Fibroblast of lung (primary cell): ENCODE data around the gene ATG5. TPM values are rescaled to one million over a fixed set of nuclear protein-coding genes. Genes with fewer than 3 reads are reported as not detected.

ENCODE experiments used
- DNase-seq, 2 donors: peaks; one replicate each; pipeline versions ENCODE4 v3.0.0 to v3.0.0-alpha.2; 2010; ENCODE audit warnings: low read depth in 2 of 2
- H2AFZ ChIP-seq: 2 replicates; pipeline ENCODE4 v1.5.1; 2012; ENCODE audit warnings: low read length, control low read depth, inconsistent platforms
- H3K27ac ChIP-seq: 2 replicates; pipeline ENCODE4 v1.5.1; 2011; ENCODE audit warnings: low read length, control low read depth; ENCODE audit not compliant: insufficient read depth
- H3K27me3 ChIP-seq: 2 replicates; pipeline ENCODE4 v1.5.1; 2011; ENCODE audit warnings: mild to moderate bottlenecking, low read length; ENCODE audit not compliant: control insufficient read depth, insufficient read depth
- H3K36me3 ChIP-seq: 2 replicates; pipeline ENCODE4 v1.5.1; 2011; ENCODE audit warnings: low read length; ENCODE audit not compliant: control insufficient read depth, insufficient read depth
- H3K4me1 ChIP-seq: 2 replicates; pipeline ENCODE4 v1.5.1; 2011; ENCODE audit warnings: low read length; ENCODE audit not compliant: control insufficient read depth, insufficient read depth; ENCODE audit errors: extremely low read depth
- H3K4me2 ChIP-seq: 2 replicates; pipeline ENCODE4 v1.5.1; 2011; ENCODE audit warnings: low read length, control low read depth; ENCODE audit not compliant: insufficient read depth; ENCODE audit errors: extremely low read depth
- H3K4me3 ChIP-seq, 4 experiments: fragments of 200-600 bp in 1 of 4; sonication (generic) in 1 of 4; replicated peaks in 1 of 4; 2 replicates each; pipeline ENCODE4 v1.5.1; 2011 to 2016; ENCODE audit warnings: low read length in 4 of 4, low read depth in 3 of 4, mild to moderate bottlenecking in 3 of 4, control low read depth in 2 of 4, inconsistent platforms in 1 of 4, mixed read lengths in 1 of 4; ENCODE audit not compliant: insufficient read depth in 1 of 4; ENCODE audit errors: control extremely low read depth in 1 of 4
- H3K79me2 ChIP-seq: 2 replicates; pipeline ENCODE4 v1.5.1; 2012; ENCODE audit warnings: mild to moderate bottlenecking, low read length, inconsistent platforms; ENCODE audit not compliant: control insufficient read depth, insufficient read depth
- H3K9ac ChIP-seq: 2 replicates; pipeline ENCODE4 v1.5.1; 2011; ENCODE audit warnings: mild to moderate bottlenecking, low read length, control low read depth; ENCODE audit not compliant: insufficient read depth
- H3K9me3 ChIP-seq: 2 replicates; pipeline ENCODE4 v1.5.1; 2012; ENCODE audit warnings: low read depth, low read length; ENCODE audit not compliant: control insufficient read depth, insufficient read depth
- H4K20me1 ChIP-seq: 2 replicates; pipeline ENCODE4 v1.5.1; 2011; ENCODE audit warnings: low read length; ENCODE audit not compliant: control insufficient read depth, insufficient read depth; ENCODE audit errors: extremely low read depth
- CTCF ChIP-seq, 2 donors: IDR thresholded peaks in 1 of 2; conservative IDR thresholded peaks in 1 of 2; 1 replicate in 1 of 2; 2 replicates in 1 of 2; pipeline ENCODE4 v1.5.1; 2011 to 2012; ENCODE audit warnings: low read length in 2 of 2, control low read depth in 1 of 2, inconsistent platforms in 1 of 2, low read depth in 1 of 2, mild to moderate bottlenecking in 1 of 2
- EZH2 ChIP-seq: IDR thresholded peaks from 2 replicates; pipeline ENCODE4 v1.5.1; 2012; ENCODE audit warnings: low read length, control low read depth, mild to moderate bottlenecking; ENCODE audit errors: missing control alignments
- polyA plus RNA-seq, 2 donors: library from polyadenylated mRNA; depleted of rRNA in 1 of 2; stranded (reverse) in 1 of 2; unstranded in 1 of 2; fragments of >200 nt; gene quantifications; 2 replicates each; pipeline ENCODE4 v1.2.1, GENCODE V29; 2011 to 2012; ENCODE audit warnings: missing spikeins in 1 of 2
- total RNA-seq: library from RNA; depleted of rRNA; stranded (reverse); fragments of >200 nt; gene quantifications from 2 replicates; pipeline ENCODE4 v1.2.1, GENCODE V29; 2014

ATG5 gene
- total and polyA plus RNA-seq, 2 donors (not counting 1 experiment from before 2014, with no cell fraction given) = 38.6 to 64.7 TPM

- Histone ChIP-seq H3K4me3 (no peak overlapping the region), H3K4me2 (no peak overlapping the region), H3K27me3 (no peaks in the 10 kb centered on the region), H3K4me1 (peaks cover 2% of the 10 kb centered on the region), H3K9ac (no peak overlapping the region), H3K36me3 (no peaks in the 10 kb centered on the region), H3K79me2 (no peaks in the 10 kb centered on the region), H4K20me1 (peaks cover 3% of the 10 kb centered on the region), H3K9me3 (no peaks in the 10 kb centered on the region), H2AFZ (no peak overlapping the region), H3K27ac (no peak overlapping the region)
- no peak for DNase-seq
- no peak for TF ChIP-seq EZH2
- TF ChIP-seq CTCF (conservative IDR thresholded peaks at IDR 0.05 in 1 of 2, IDR thresholded peaks at IDR 0.05 in 1 of 2; ENCODE audit: low read depth in 1 of 2, low read length in 2 of 2) = no peak
These were observed 66.8 kb downstream of the ATG5 start for GRCh38 chr6:106258726-106259125.

- H3K27me3 ChIP-seq = no peaks in the 10 kb centered on the region
- H3K79me2 ChIP-seq = no peaks in the 10 kb centered on the region
- no peak overlapping the region for H3K27ac ChIP-seq
- H3K4me3 ChIP-seq = no peak overlapping the region
- peaks cover 3% of the 10 kb centered on the region for H4K20me1 ChIP-seq
- H3K4me1 ChIP-seq = peaks cover 2% of the 10 kb centered on the region
- H3K9me3 ChIP-seq = no peaks in the 10 kb centered on the region
- H3K36me3 ChIP-seq = no peaks in the 10 kb centered on the region
- no peak overlapping the region for H3K4me2 ChIP-seq
- DNase-seq = peak; percentile 30 to 70
- no peak overlapping the region for H3K9ac ChIP-seq
- TF ChIP-seq EZH2 (no peak), CTCF (conservative IDR thresholded peaks at IDR 0.05 in 1 of 2, IDR thresholded peaks at IDR 0.05 in 1 of 2; ENCODE audit: low read depth in 1 of 2, low read length in 2 of 2) (no peak)
- H2AFZ ChIP-seq = no peak overlapping the region
These were observed 68.4 kb downstream of the ATG5 start for GRCh38 chr6:106257195-106257594.

DNA sequence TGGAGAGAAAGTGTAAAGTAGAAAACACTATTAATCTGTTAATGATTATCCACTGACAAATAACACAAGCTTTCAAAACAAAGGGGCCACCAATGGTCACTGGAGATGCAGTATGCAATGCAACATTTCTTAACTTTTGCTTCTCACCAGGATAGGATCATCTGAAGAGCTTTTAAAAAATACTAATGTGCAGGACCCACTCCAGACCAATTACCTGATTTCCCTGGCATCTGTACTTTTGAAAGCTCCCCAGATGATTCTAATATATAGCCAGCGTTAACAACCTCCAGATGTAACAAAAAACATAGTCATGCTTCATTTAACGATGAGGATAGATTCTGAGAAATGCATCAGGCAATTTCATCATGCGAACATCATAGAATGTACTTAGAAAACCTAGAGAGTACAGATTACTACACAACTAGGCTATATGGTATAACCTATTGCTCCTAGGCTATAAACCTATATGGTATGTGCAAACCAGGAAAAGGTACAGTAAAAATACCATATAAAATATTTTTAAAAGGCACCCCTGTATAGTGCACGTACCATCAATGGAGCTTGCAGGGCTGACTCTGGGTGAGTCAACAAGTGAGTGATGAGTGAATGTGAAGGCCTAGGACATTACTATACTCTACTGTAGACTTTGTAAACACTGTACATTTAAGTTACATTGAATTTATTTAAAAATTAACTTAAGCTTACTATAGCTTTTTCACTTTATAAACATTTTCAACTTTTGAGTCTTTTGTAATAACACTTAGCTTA, 69.2 kb downstream of the ATG5 start:
- no peaks in the 10 kb centered on the region for H3K79me2 ChIP-seq
- H3K27ac ChIP-seq = no peak overlapping the region
- peaks cover 3% of the 10 kb centered on the region for H4K20me1 ChIP-seq
- H3K4me3 ChIP-seq = no peak overlapping the region
- no peak overlapping the region for H3K4me2 ChIP-seq
- no peaks in the 10 kb centered on the region for H3K36me3 ChIP-seq
- H2AFZ ChIP-seq = no peak overlapping the region
- H3K27me3 ChIP-seq = no peaks in the 10 kb centered on the region
- peaks cover 2% of the 10 kb centered on the region for H3K4me1 ChIP-seq
- no peak for TF ChIP-seq EZH2
- no peak for TF ChIP-seq CTCF (conservative IDR thresholded peaks at IDR 0.05 in 1 of 2, IDR thresholded peaks at IDR 0.05 in 1 of 2; ENCODE audit: low read depth in 1 of 2, low read length in 2 of 2)
- H3K9ac ChIP-seq = no peak overlapping the region
- no peaks in the 10 kb centered on the region for H3K9me3 ChIP-seq
- peak in 1 of 2 donors; percentile 57 for DNase-seq
